ENCODE measurements around the gene DERL3.

The DERL3 gene

DNA sequence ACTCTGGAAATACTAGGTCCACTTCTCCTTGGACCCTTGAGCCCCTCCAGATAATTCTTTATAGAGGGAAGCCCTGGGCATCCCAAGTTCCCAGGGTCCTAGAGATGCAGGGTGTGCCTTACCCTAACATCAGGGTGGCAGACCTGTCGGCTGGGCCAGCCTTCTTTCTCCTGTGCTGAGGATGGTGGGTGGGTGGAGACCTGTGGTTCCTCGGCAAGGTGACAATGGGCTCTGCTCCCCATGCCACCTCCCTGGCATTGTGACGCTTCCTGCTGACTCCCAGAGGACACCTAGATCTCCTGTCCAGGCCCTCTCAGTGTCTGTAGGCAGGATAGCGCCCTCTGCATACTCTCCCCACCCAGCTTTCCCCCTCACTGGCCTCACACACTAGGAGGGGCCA is 3.8 kb upstream of the DERL3 start:
- Histone ChIP-seq H3K79me2 (ENCODE audit: low read length) (no peaks in the 10 kb centered on the region), H3K4me2 (ENCODE audit: low read length) (no peak overlapping the region), H3K36me3 (replicated peaks; ENCODE audit: low read depth, low read length) (peaks cover 5% of the 10 kb centered on the region), H3K4me1 (ENCODE audit: low read length) (peaks cover 43% of the 10 kb centered on the region), H4K20me1 (ENCODE audit: insufficient read depth, low read length) (no peaks in the 10 kb centered on the region), H3K9me3 (ENCODE audit: insufficient read depth, low read length) (no peaks in the 10 kb centered on the region), H3K27ac (ENCODE audit: low read length) (no peak overlapping the region), H3K9ac (ENCODE audit: low read length) (no peak overlapping the region), H3K4me3 (ENCODE audit: low read length) (no peak overlapping the region), H3K27me3 (ENCODE audit: low read depth, low read length) (no peaks in the 10 kb centered on the region), H2AFZ (ENCODE audit: low read depth, low read length) (no peak overlapping the region)
- TF ChIP-seq, protein P1, sequence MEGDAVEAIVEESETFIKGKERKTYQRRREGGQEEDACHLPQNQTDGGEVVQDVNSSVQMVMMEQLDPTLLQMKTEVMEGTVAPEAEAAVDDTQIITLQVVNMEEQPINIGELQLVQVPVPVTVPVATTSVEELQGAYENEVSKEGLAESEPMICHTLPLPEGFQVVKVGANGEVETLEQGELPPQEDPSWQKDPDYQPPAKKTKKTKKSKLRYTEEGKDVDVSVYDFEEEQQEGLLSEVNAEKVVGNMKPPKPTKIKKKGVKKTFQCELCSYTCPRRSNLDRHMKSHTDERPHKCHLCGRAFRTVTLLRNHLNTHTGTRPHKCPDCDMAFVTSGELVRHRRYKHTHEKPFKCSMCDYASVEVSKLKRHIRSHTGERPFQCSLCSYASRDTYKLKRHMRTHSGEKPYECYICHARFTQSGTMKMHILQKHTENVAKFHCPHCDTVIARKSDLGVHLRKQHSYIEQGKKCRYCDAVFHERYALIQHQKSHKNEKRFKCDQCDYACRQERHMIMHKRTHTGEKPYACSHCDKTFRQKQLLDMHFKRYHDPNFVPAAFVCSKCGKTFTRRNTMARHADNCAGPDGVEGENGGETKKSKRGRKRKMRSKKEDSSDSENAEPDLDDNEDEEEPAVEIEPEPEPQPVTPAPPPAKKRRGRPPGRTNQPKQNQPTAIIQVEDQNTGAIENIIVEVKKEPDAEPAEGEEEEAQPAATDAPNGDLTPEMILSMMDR (IDR thresholded peaks at IDR 0.05; ENCODE audit: low read depth, low read length) = no peak
- TF ChIP-seq EZH2phosphoT487 (IDR thresholded peaks at IDR 0.05; ENCODE audit: low read depth) = no peak

DNA sequence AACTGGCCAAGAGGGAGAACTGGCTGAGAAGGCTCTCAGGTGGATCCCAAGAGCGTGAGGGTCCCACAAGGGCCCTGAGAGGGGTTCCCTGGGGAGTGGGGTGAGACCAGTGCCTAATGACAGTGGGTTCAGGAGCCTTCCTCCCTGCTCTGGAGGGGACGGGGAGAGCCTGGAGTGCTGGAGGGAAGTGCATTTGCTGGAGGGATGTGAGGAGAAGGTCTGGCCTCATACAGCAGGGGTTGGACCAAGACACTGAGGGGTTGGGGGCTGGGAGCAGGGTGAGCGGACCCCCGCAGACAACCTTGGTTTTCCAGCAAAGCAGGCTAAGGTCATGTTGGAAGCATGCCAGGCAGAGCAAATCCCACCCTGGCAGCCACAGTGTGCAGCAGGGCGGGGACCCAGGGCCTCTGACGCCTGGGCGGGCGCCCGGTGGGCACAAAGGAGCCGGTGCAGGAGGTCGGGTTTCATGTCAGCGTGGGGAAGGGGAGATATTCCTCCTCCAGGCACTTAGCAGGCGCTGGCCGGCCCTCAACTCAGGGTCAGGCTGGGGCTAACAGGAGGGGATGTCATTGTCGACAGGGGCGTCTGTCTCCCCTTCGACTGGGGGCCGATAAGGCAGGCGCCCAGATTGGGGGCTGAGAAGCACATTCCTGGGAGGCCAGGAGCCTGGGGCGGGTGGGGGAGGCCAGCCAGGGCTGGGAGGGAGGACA is 3.1 kb upstream of the DERL3 start:
- Histone ChIP-seq H3K4me2 (ENCODE audit: low read length) (no peak overlapping the region), H4K20me1 (ENCODE audit: insufficient read depth, low read length) (0 out of 2 replicates have a peak, but pooled peaks cover 3% of the 10 kb centered on the region), H3K27ac (ENCODE audit: low read length) (no peak overlapping the region), H2AFZ (ENCODE audit: low read depth, low read length) (no peak overlapping the region), H3K27me3 (ENCODE audit: low read depth, low read length) (no peaks in the 10 kb centered on the region), H3K4me3 (ENCODE audit: low read length) (no peak overlapping the region), H3K4me1 (ENCODE audit: low read length) (peaks cover 43% of the 10 kb centered on the region), H3K36me3 (replicated peaks; ENCODE audit: low read depth, low read length) (peaks cover 10% of the 10 kb centered on the region), H3K9ac (ENCODE audit: low read length) (no peak overlapping the region), H3K9me3 (ENCODE audit: insufficient read depth, low read length) (no peaks in the 10 kb centered on the region), H3K79me2 (ENCODE audit: low read length) (no peaks in the 10 kb centered on the region)
- TF ChIP-seq, protein P1 (IDR thresholded peaks at IDR 0.05; ENCODE audit: low read depth, low read length) = no peak
- TF ChIP-seq EZH2phosphoT487 (IDR thresholded peaks at IDR 0.05; ENCODE audit: low read depth) = no peak

DNA sequence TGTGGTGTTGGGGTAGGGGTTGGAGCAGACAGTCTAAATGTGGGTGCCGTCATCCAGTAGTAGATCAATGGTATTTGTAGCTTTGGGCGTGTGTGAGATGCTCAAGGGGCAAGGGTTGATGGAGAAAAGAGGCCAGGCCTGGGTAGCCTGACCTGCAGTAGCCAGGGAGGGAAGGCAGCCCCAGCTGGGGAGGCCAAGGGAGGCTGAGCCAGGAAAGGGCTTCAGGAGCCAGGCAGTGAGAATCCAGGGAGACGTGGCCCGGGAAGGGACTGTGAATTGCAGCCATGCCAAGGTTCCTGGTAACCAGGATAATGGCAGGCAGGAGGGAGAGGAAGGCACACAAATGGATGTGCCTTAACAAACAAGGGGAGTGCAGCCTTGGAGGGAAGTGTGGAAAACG is 2.5 kb upstream of the DERL3 start:
- no peak overlapping the region for H3K4me3 ChIP-seq (ENCODE audit: low read length)
- peaks cover 37% of the 10 kb centered on the region for H3K4me1 ChIP-seq (ENCODE audit: low read length)
- no peak for TF ChIP-seq EZH2phosphoT487 (IDR thresholded peaks at IDR 0.05; ENCODE audit: low read depth)
- TF ChIP-seq, protein P1 (IDR thresholded peaks at IDR 0.05; ENCODE audit: low read depth, low read length) = no peak
- no peaks in the 10 kb centered on the region for H3K27me3 ChIP-seq (ENCODE audit: low read depth, low read length)
- no peaks in the 10 kb centered on the region for H3K79me2 ChIP-seq (ENCODE audit: low read length)
- no peaks in the 10 kb centered on the region for H3K9me3 ChIP-seq (ENCODE audit: insufficient read depth, low read length)
- H3K9ac ChIP-seq (ENCODE audit: low read length) = no peak overlapping the region
- no peak overlapping the region for H2AFZ ChIP-seq (ENCODE audit: low read depth, low read length)
- peaks cover 12% of the 10 kb centered on the region for H3K36me3 ChIP-seq (replicated peaks; ENCODE audit: low read depth, low read length)
- H3K27ac ChIP-seq (ENCODE audit: low read length) = no peak overlapping the region
- H3K4me2 ChIP-seq (ENCODE audit: low read length) = no peak overlapping the region
- 0 out of 2 replicates have a peak, but pooled peaks cover 3% of the 10 kb centered on the region for H4K20me1 ChIP-seq (ENCODE audit: insufficient read depth, low read length)

DNA sequence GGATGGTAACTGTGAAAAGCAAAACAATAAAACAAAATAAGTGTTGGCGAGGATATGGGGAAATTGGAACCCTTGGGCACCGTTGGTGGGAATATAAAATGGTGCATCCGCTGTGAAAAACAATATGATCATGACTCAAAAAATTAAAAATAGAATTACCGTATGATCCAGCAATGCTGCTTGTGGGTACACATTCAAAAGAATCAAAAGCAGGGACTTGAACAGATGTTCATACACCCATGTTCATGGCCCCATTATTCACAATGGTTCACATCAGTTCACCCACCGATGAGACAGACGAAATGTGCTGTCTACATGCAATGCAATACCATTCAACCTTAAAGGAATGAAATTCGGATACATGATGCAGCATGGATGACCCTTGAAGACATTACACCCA is 1.2 kb upstream of the DERL3 start:
- Histone ChIP-seq H3K4me1 (ENCODE audit: low read length) (peaks cover 24% of the 10 kb centered on the region), H3K4me3 (ENCODE audit: low read length) (no peak overlapping the region), H3K27me3 (ENCODE audit: low read depth, low read length) (no peaks in the 10 kb centered on the region)

More for the DNA sequence above, 1.2 kb upstream of the DERL3 start:
- Histone ChIP-seq H3K36me3 (replicated peaks; ENCODE audit: low read depth, low read length) (peaks cover 20% of the 10 kb centered on the region), H3K9ac (ENCODE audit: low read length) (no peak overlapping the region), H3K9me3 (ENCODE audit: insufficient read depth, low read length) (no peaks in the 10 kb centered on the region), H2AFZ (ENCODE audit: low read depth, low read length) (no peak overlapping the region), H3K27ac (ENCODE audit: low read length) (no peak overlapping the region), H3K79me2 (ENCODE audit: low read length) (no peaks in the 10 kb centered on the region), H3K4me2 (ENCODE audit: low read length) (no peak overlapping the region), H4K20me1 (ENCODE audit: insufficient read depth, low read length) (0 out of 2 replicates have a peak, but pooled peaks cover 3% of the 10 kb centered on the region)
- no peak for TF ChIP-seq EZH2phosphoT487 (IDR thresholded peaks at IDR 0.05; ENCODE audit: low read depth)
- TF ChIP-seq, protein P1 (IDR thresholded peaks at IDR 0.05; ENCODE audit: low read depth, low read length) = no peak
